Gastroesophageal sphincter (tissue), 3 donors: ENCODE measurements around the gene RBM38.

Experiments
- POLR2A ChIP-seq, 2 donors: fragments of 450-650 bp; IDR thresholded peaks; one replicate each; pipeline ENCODE4 v1.6.1; 2017; ENCODE audit warnings: antibody characterized with exemption in 2 of 2, mild to moderate bottlenecking in 2 of 2, moderate library complexity in 1 of 2
- TF ChIP-seq, protein P1 (sequence below), 4 experiments: fragments of 200-600 bp in 2 of 4; fragments of 450-650 bp in 2 of 4; sonication (generic) in 1 of 4; IDR thresholded peaks; one replicate each; pipeline ENCODE4 v1.5.1; 2017 to 2019; ENCODE audit warnings: antibody characterized with exemption in 4 of 4, mild to moderate bottlenecking in 2 of 4, moderate library complexity in 2 of 4

DNA sequence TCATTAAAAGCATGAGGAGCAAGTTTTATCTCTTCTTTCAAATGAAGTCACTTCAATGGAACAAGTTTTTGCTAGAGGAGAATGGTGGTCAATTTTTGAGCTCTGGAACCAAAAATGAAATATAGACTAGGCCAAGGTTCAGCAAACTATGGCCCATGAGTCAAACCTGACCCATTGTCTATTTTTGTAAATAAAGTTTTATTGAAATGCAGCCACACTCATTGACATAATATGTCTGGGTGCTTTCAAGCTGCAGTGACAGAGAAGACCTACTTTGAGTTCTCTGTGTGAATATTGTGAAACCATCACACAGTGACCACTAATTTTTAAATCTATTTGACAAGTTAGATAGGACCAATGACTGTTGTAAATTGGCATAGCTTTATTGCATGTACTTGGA lies 26.7 kb upstream of the RBM38 start:
- no peak for TF ChIP-seq POLR2A (IDR thresholded peaks at IDR 0.05)
- TF ChIP-seq, protein P1, sequence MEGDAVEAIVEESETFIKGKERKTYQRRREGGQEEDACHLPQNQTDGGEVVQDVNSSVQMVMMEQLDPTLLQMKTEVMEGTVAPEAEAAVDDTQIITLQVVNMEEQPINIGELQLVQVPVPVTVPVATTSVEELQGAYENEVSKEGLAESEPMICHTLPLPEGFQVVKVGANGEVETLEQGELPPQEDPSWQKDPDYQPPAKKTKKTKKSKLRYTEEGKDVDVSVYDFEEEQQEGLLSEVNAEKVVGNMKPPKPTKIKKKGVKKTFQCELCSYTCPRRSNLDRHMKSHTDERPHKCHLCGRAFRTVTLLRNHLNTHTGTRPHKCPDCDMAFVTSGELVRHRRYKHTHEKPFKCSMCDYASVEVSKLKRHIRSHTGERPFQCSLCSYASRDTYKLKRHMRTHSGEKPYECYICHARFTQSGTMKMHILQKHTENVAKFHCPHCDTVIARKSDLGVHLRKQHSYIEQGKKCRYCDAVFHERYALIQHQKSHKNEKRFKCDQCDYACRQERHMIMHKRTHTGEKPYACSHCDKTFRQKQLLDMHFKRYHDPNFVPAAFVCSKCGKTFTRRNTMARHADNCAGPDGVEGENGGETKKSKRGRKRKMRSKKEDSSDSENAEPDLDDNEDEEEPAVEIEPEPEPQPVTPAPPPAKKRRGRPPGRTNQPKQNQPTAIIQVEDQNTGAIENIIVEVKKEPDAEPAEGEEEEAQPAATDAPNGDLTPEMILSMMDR (IDR thresholded peaks at IDR 0.05), result no peak
